ENCODE data around the gene CCM2L.

The CCM2L gene

DNA sequence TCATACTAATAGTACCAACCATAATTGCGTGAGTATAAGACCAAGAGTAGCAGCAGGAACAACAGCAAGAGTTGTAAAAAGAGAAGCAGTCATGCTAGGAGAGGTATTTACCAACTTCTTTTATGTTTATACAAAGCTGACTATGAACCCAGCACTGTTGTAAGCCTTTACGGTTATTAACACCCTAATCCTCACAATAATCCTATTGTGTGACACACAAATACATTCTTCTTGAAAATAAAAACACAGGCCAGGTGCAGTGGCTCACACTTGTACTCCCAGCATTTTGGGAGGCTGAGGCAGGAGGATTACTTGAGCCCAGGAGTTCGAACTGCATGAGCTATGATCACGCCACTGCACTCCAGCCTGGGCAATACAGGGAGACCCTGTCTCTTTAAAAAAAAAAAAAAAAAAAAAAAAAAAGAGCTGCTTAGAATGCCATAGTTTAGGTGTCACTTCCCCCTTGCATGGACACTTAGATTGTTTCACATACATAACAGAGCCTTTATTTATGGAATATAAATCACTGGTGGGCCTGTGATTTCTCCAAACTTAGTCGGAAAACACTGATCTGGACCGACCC, 62.0 kb downstream of the CCM2L start:
- no peak overlapping the region for H3K4me3 ChIP-seq (ENCODE audit: low read depth, low read length)
- TF ChIP-seq CTCF (IDR thresholded peaks at IDR 0.05; ENCODE audit: low read depth, low read length, missing control alignments): no peak
- DNase-seq (ENCODE audit: low read depth): no peak

- no peak overlapping the region for H3K4me3 ChIP-seq (ENCODE audit: low read depth, low read length)
- DNase-seq (ENCODE audit: low read depth): no peak
- no peak for TF ChIP-seq CTCF (IDR thresholded peaks at IDR 0.05; ENCODE audit: low read depth, low read length, missing control alignments)
These were observed 65.3 kb downstream of the CCM2L start for GRCh38 chr20:32075534-32075933.

GRCh38 chr20:32077190-32077589, 67.0 kb downstream of the CCM2L start:
- DNase-seq (ENCODE audit: low read depth): no peak
- no peak for TF ChIP-seq CTCF (IDR thresholded peaks at IDR 0.05; ENCODE audit: low read depth, low read length, missing control alignments)
- no peak overlapping the region for H3K4me3 ChIP-seq (ENCODE audit: low read depth, low read length)

GRCh38 chr20:32078322-32078721, 68.1 kb downstream of the CCM2L start:
- TF ChIP-seq CTCF (IDR thresholded peaks at IDR 0.05; ENCODE audit: low read depth, low read length, missing control alignments): no peak
- no peak for DNase-seq (ENCODE audit: low read depth)
- no peak overlapping the region for H3K4me3 ChIP-seq (ENCODE audit: low read depth, low read length)

- no peak for TF ChIP-seq CTCF (IDR thresholded peaks at IDR 0.05; ENCODE audit: low read depth, low read length, missing control alignments)
- DNase-seq (ENCODE audit: low read depth): no peak
- no peak overlapping the region for H3K4me3 ChIP-seq (ENCODE audit: low read depth, low read length)
These were observed 68.6 kb downstream of the CCM2L start for GRCh38 chr20:32078791-32079190.

DNA sequence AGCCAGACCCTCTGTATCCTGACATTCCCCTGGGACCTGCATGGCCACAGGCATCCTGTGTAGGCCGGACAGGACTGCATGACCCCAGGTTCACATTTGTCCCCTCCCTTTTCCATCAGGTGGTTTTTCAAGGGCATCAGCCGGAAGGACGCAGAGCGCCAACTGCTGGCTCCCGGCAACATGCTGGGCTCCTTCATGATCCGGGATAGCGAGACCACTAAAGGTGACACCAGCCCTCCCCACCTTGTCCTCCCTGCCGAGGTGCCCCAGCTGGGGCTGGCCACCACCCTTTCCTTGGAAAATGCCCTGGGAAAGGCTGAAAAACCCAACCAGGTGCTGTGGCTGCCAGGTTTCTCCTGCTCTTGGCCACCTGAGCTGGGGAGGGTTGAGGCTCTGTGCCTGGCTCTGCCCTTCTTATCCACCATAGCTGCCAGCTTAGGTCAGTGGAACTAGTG, 69.4 kb downstream of the CCM2L start:
- TF ChIP-seq CTCF (IDR thresholded peaks at IDR 0.05; ENCODE audit: low read depth, low read length, missing control alignments): no peak
- no peak for DNase-seq (ENCODE audit: low read depth)
- no peak overlapping the region for H3K4me3 ChIP-seq (ENCODE audit: low read depth, low read length)

DNA sequence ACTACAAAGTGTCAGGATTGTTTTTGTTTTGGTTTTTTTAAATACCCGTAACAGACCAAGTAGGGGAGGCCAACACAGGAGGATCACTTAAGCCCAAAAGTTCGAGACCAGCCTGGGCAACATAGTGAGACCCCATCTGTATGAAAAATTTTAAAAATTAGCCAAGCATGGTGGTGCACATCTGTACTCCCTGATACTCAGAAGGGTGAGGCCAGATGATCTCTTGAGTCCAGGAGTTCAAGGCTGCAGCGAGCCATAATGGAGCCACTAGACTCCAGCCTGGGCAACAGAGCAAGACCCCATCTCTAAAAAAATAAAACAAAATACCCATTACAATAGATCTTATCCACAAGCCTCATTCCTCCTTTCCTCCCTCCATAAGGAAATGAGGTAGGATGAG, 70.5 kb downstream of the CCM2L start:
- no peak for DNase-seq (ENCODE audit: low read depth)
- no peak overlapping the region for H3K4me3 ChIP-seq (ENCODE audit: low read depth, low read length)
- TF ChIP-seq CTCF (IDR thresholded peaks at IDR 0.05; ENCODE audit: low read depth, low read length, missing control alignments): no peak

All from GM12864 (cell line).